ENCODE results near the gene JMJD1C.

The JMJD1C gene

DNA sequence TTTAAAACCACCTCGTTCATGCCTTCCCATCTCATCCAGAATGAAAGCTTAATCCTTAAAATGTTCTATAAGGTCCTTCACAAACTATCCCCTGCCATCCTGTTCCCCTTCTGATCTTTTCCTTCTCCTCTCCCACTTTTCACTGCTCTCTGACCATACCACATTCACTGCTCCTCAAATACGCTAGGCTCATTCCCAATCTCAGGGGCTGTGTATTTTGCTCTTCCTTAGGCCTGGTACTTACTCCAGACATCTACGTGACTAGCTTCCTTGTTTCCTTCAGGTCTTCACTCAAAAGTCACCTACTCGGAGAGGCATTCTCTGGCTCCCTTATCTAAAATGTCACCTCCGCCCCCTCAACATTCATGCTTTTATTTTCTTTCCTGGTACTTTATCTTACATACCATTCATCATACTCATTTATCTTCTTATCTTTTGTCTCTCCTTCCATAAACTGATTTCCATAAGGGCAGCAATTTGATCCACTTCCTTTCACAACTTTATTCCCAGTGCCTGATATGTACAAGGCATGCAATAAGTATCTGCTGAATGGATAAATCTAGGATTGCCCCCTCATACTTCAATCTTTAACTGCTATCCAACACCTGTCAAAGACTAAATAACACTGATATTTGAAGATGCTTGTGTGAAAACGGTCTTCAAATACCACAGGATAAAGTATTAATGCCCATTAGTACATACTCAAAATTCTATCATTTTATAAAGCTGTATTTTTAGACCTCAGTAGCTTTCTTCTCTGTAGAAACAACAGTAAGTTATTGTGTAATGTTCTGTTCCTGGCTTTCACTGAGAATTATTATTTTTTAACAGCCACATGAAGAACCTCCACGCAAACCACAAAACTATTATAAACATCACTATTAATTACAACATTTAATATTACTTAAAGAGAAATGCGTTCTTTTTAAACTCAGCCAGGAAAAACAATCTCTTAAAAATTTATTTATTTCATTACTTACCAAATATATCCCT is 27.0 kb downstream of the JMJD1C start:
- Histone ChIP-seq H3K79me2 (ENCODE audit: insufficient read depth, low read length) (peaks cover 88% of the 10 kb centered on the region), H3K9me3 (ENCODE audit: insufficient read depth, low read depth, low read length) (no peaks in the 10 kb centered on the region), H3K4me2 (ENCODE audit: low read depth, low read length, poor library complexity, severe bottlenecking) (no peak overlapping the region)

GRCh38 chr10:63437116-63437949 is 28.4 kb downstream of the JMJD1C start:
- no peaks in the 10 kb centered on the region for H3K9me3 ChIP-seq (ENCODE audit: insufficient read depth, low read depth, low read length)
- H3K4me3 ChIP-seq (ENCODE audit: low read length, poor library complexity, severe bottlenecking) = no peak overlapping the region
- H2AFZ ChIP-seq (ENCODE audit: low read length) = no peak overlapping the region
- peaks cover 88% of the 10 kb centered on the region for H3K79me2 ChIP-seq (ENCODE audit: insufficient read depth, low read length)
- peaks cover 33% of the 10 kb centered on the region for H4K20me1 ChIP-seq (ENCODE audit: insufficient read depth, low read length, poor library complexity, severe bottlenecking)
- no peaks in the 10 kb centered on the region for H3K36me3 ChIP-seq (ENCODE audit: insufficient read depth, low read length)
- no peaks in the 10 kb centered on the region for H3K27me3 ChIP-seq (ENCODE audit: insufficient read depth, low read length, poor library complexity, severe bottlenecking)
- no peak overlapping the region for H3K9ac ChIP-seq (ENCODE audit: low read depth, low read length, poor library complexity, severe bottlenecking)
- no peaks in the 10 kb centered on the region for H3F3A ChIP-seq (ENCODE audit: low read depth)
- TF ChIP-seq, protein P1, sequence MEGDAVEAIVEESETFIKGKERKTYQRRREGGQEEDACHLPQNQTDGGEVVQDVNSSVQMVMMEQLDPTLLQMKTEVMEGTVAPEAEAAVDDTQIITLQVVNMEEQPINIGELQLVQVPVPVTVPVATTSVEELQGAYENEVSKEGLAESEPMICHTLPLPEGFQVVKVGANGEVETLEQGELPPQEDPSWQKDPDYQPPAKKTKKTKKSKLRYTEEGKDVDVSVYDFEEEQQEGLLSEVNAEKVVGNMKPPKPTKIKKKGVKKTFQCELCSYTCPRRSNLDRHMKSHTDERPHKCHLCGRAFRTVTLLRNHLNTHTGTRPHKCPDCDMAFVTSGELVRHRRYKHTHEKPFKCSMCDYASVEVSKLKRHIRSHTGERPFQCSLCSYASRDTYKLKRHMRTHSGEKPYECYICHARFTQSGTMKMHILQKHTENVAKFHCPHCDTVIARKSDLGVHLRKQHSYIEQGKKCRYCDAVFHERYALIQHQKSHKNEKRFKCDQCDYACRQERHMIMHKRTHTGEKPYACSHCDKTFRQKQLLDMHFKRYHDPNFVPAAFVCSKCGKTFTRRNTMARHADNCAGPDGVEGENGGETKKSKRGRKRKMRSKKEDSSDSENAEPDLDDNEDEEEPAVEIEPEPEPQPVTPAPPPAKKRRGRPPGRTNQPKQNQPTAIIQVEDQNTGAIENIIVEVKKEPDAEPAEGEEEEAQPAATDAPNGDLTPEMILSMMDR (conservative IDR thresholded peaks at IDR 0.05; ENCODE audit: low read length) = no peak
- TF ChIP-seq EZH2phosphoT487 (IDR thresholded peaks at IDR 0.05; ENCODE audit: borderline replicate concordance) = no peak
- H3K4me2 ChIP-seq (ENCODE audit: low read depth, low read length, poor library complexity, severe bottlenecking) = no peak overlapping the region
- peaks cover 9% of the 10 kb centered on the region for H3K4me1 ChIP-seq (ENCODE audit: insufficient read depth, low read length, poor library complexity, severe bottlenecking)
- no peaks in the 10 kb centered on the region for H3K9me2 ChIP-seq (replicated peaks; ENCODE audit: low read depth, low read length)

More for the DNA sequence above, 27.0 kb downstream of the JMJD1C start:
- H2AFZ ChIP-seq (ENCODE audit: low read length) = no peak overlapping the region
- H3F3A ChIP-seq (ENCODE audit: low read depth) = no peaks in the 10 kb centered on the region
- H3K9me2 ChIP-seq (replicated peaks; ENCODE audit: low read depth, low read length) = no peaks in the 10 kb centered on the region
- no peaks in the 10 kb centered on the region for H3K36me3 ChIP-seq (ENCODE audit: insufficient read depth, low read length)
- H3K27me3 ChIP-seq (ENCODE audit: insufficient read depth, low read length, poor library complexity, severe bottlenecking) = no peaks in the 10 kb centered on the region
- peaks cover 6% of the 10 kb centered on the region for H3K4me1 ChIP-seq (ENCODE audit: insufficient read depth, low read length, poor library complexity, severe bottlenecking)
- H3K9ac ChIP-seq (ENCODE audit: low read depth, low read length, poor library complexity, severe bottlenecking) = no peak overlapping the region
- peaks cover 32% of the 10 kb centered on the region for H4K20me1 ChIP-seq (ENCODE audit: insufficient read depth, low read length, poor library complexity, severe bottlenecking)
- H3K4me3 ChIP-seq (ENCODE audit: low read length, poor library complexity, severe bottlenecking) = no peak overlapping the region
- TF ChIP-seq, protein P1 (conservative IDR thresholded peaks at IDR 0.05; ENCODE audit: low read length) = no peak
- TF ChIP-seq EZH2phosphoT487 (IDR thresholded peaks at IDR 0.05; ENCODE audit: borderline replicate concordance) = no peak

DNA sequence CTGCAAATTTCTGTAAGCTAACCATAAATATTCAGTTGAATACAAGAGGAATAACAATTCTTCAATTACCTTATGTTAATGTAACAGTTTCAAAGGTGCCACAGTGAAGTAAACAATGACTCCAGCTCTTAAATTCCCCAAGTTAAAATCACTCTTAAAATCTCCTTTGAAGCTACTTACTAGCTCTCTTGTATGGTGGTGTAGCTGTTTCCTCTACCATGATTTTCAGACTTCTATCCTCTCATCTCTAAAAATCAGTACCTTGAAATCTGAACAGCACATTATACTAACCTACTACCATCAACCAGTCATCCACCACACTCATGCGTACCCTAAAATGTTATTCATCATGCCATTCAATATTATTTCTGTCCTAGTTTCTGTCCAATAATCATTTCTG is 29.6 kb downstream of the JMJD1C start:
- Histone ChIP-seq H3K36me3 (ENCODE audit: insufficient read depth, low read length) (no peaks in the 10 kb centered on the region), H3K9ac (ENCODE audit: low read depth, low read length, poor library complexity, severe bottlenecking) (no peak overlapping the region), H3K79me2 (ENCODE audit: insufficient read depth, low read length) (peaks cover 89% of the 10 kb centered on the region), H3K4me1 (ENCODE audit: insufficient read depth, low read length, poor library complexity, severe bottlenecking) (peaks cover 15% of the 10 kb centered on the region), H3K9me2 (replicated peaks; ENCODE audit: low read depth, low read length) (no peaks in the 10 kb centered on the region), H3K9me3 (ENCODE audit: insufficient read depth, low read depth, low read length) (no peaks in the 10 kb centered on the region), H3K27me3 (ENCODE audit: insufficient read depth, low read length, poor library complexity, severe bottlenecking) (no peaks in the 10 kb centered on the region), H3K4me2 (ENCODE audit: low read depth, low read length, poor library complexity, severe bottlenecking) (no peak overlapping the region), H2AFZ (ENCODE audit: low read length) (no peak overlapping the region), H4K20me1 (ENCODE audit: insufficient read depth, low read length, poor library complexity, severe bottlenecking) (peaks cover 28% of the 10 kb centered on the region), H3F3A (ENCODE audit: low read depth) (no peaks in the 10 kb centered on the region), H3K4me3 (ENCODE audit: low read length, poor library complexity, severe bottlenecking) (no peak overlapping the region)
- TF ChIP-seq, protein P1 (conservative IDR thresholded peaks at IDR 0.05; ENCODE audit: low read length) = no peak
- no peak for TF ChIP-seq EZH2phosphoT487 (IDR thresholded peaks at IDR 0.05; ENCODE audit: borderline replicate concordance)

Data from Loucy (cell line).